Fibroblast of lung (primary cell): ENCODE measurements around the gene EIF1. TPM values are rescaled to one million over a fixed set of nuclear protein-coding genes. Genes with fewer than 3 reads are reported as not detected.
A peak's percentile ranks its signal among the peaks of the same experiment; 100 is the strongest.

Experiments used
- DNase-seq, 2 donors: peaks; one replicate each; pipeline versions ENCODE4 v3.0.0 to v3.0.0-alpha.2; 2010; ENCODE audit warnings: low read depth in 2 of 2
- H2AFZ ChIP-seq: 2 replicates; pipeline ENCODE4 v1.5.1; 2012; ENCODE audit warnings: low read length, control low read depth, inconsistent platforms
- H3K27ac ChIP-seq: 2 replicates; pipeline ENCODE4 v1.5.1; 2011; ENCODE audit warnings: low read length, control low read depth; ENCODE audit not compliant: insufficient read depth
- H3K27me3 ChIP-seq: 2 replicates; pipeline ENCODE4 v1.5.1; 2011; ENCODE audit warnings: mild to moderate bottlenecking, low read length; ENCODE audit not compliant: control insufficient read depth, insufficient read depth
- H3K36me3 ChIP-seq: 2 replicates; pipeline ENCODE4 v1.5.1; 2011; ENCODE audit warnings: low read length; ENCODE audit not compliant: control insufficient read depth, insufficient read depth
- H3K4me1 ChIP-seq: 2 replicates; pipeline ENCODE4 v1.5.1; 2011; ENCODE audit warnings: low read length; ENCODE audit not compliant: control insufficient read depth, insufficient read depth; ENCODE audit errors: extremely low read depth
- H3K4me2 ChIP-seq: 2 replicates; pipeline ENCODE4 v1.5.1; 2011; ENCODE audit warnings: low read length, control low read depth; ENCODE audit not compliant: insufficient read depth; ENCODE audit errors: extremely low read depth
- H3K4me3 ChIP-seq, 4 experiments: fragments of 200-600 bp in 1 of 4; sonication (generic) in 1 of 4; replicated peaks in 1 of 4; 2 replicates each; pipeline ENCODE4 v1.5.1; 2011 to 2016; ENCODE audit warnings: low read length in 4 of 4, low read depth in 3 of 4, mild to moderate bottlenecking in 3 of 4, control low read depth in 2 of 4, inconsistent platforms in 1 of 4, mixed read lengths in 1 of 4; ENCODE audit not compliant: insufficient read depth in 1 of 4; ENCODE audit errors: control extremely low read depth in 1 of 4
- H3K79me2 ChIP-seq: 2 replicates; pipeline ENCODE4 v1.5.1; 2012; ENCODE audit warnings: mild to moderate bottlenecking, low read length, inconsistent platforms; ENCODE audit not compliant: control insufficient read depth, insufficient read depth
- H3K9ac ChIP-seq: 2 replicates; pipeline ENCODE4 v1.5.1; 2011; ENCODE audit warnings: mild to moderate bottlenecking, low read length, control low read depth; ENCODE audit not compliant: insufficient read depth
- H3K9me3 ChIP-seq: 2 replicates; pipeline ENCODE4 v1.5.1; 2012; ENCODE audit warnings: low read depth, low read length; ENCODE audit not compliant: control insufficient read depth, insufficient read depth
- H4K20me1 ChIP-seq: 2 replicates; pipeline ENCODE4 v1.5.1; 2011; ENCODE audit warnings: low read length; ENCODE audit not compliant: control insufficient read depth, insufficient read depth; ENCODE audit errors: extremely low read depth
- CTCF ChIP-seq, 2 donors: IDR thresholded peaks in 1 of 2; conservative IDR thresholded peaks in 1 of 2; 1 replicate in 1 of 2; 2 replicates in 1 of 2; pipeline ENCODE4 v1.5.1; 2011 to 2012; ENCODE audit warnings: low read length in 2 of 2, control low read depth in 1 of 2, inconsistent platforms in 1 of 2, low read depth in 1 of 2, mild to moderate bottlenecking in 1 of 2
- EZH2 ChIP-seq: IDR thresholded peaks from 2 replicates; pipeline ENCODE4 v1.5.1; 2012; ENCODE audit warnings: low read length, control low read depth, mild to moderate bottlenecking; ENCODE audit errors: missing control alignments
- polyA plus RNA-seq, 2 donors: library from polyadenylated mRNA; depleted of rRNA in 1 of 2; stranded (reverse) in 1 of 2; unstranded in 1 of 2; fragments of >200 nt; gene quantifications; 2 replicates each; pipeline ENCODE4 v1.2.1, GENCODE V29; 2011 to 2012; ENCODE audit warnings: missing spikeins in 1 of 2
- total RNA-seq: library from RNA; depleted of rRNA; stranded (reverse); fragments of >200 nt; gene quantifications from 2 replicates; pipeline ENCODE4 v1.2.1, GENCODE V29; 2014

The EIF1 gene
- total and polyA plus RNA-seq, 2 donors (not counting 1 experiment from before 2014, with no cell fraction given), result 145 to 256 TPM

- H3K4me2 ChIP-seq, result no peak overlapping the region
- H3K4me1 ChIP-seq, result peaks cover 11% of the 10 kb centered on the region
- no peaks in the 10 kb centered on the region for H3K27me3 ChIP-seq
- H3K4me3 ChIP-seq, result no peak overlapping the region
- no peak overlapping the region for H3K27ac ChIP-seq
- no peak overlapping the region for H3K9ac ChIP-seq
- H3K9me3 ChIP-seq, result no peaks in the 10 kb centered on the region
- H3K36me3 ChIP-seq, result no peaks in the 10 kb centered on the region
- no peak for DNase-seq
- no peaks in the 10 kb centered on the region for H3K79me2 ChIP-seq
- no peak for TF ChIP-seq CTCF (conservative IDR thresholded peaks at IDR 0.05 in 1 of 2, IDR thresholded peaks at IDR 0.05 in 1 of 2; ENCODE audit: low read depth in 1 of 2, low read length in 2 of 2)
- TF ChIP-seq EZH2, result no peak
- H2AFZ ChIP-seq, result peak overlapping the region; percentile 1
- no peaks in the 10 kb centered on the region for H4K20me1 ChIP-seq
Measured at GRCh38 chr17:41647038-41647813, 41.5 kb upstream of the EIF1 start.

GRCh38 chr17:41647940-41648410 is 40.7 kb upstream of the EIF1 start:
- no peaks in the 10 kb centered on the region for H3K36me3 ChIP-seq
- H3K9me3 ChIP-seq, result no peaks in the 10 kb centered on the region
- no peak overlapping the region for H3K9ac ChIP-seq

More at GRCh38 chr17:41647940-41648410, 40.7 kb upstream of the EIF1 start:
- peak overlapping the region; percentile 98 for H2AFZ ChIP-seq
- no peaks in the 10 kb centered on the region for H3K27me3 ChIP-seq
- H3K4me3 ChIP-seq, result peak overlapping the region; percentile 45 to 49 (median 48)
- TF ChIP-seq EZH2 (no peak), CTCF (conservative IDR thresholded peaks at IDR 0.05 in 1 of 2, IDR thresholded peaks at IDR 0.05 in 1 of 2; ENCODE audit: low read depth in 1 of 2, low read length in 2 of 2) (peak; percentile 77 to 86)
- H4K20me1 ChIP-seq, result no peaks in the 10 kb centered on the region
- peaks cover 11% of the 10 kb centered on the region for H3K4me1 ChIP-seq
- H3K27ac ChIP-seq, result no peak overlapping the region
- DNase-seq, result peak; percentile 44 to 65
- H3K4me2 ChIP-seq, result peak overlapping the region; percentile 98
- H3K79me2 ChIP-seq, result no peaks in the 10 kb centered on the region
